Left renal cortex interstitium (tissue), 4 donors: ENCODE data around the gene PRRT4. TPM values are rescaled to one million over a fixed set of nuclear protein-coding genes. Genes with fewer than 3 reads are reported as not detected.

Source experiments
- DNase-seq, 4 donors: peaks; one replicate each; pipeline ENCODE4 v3.0.0-alpha.2; 2013; ENCODE audit warnings: low read depth in 4 of 4, low spot score in 2 of 4, missing footprints in 1 of 4
- polyA plus RNA-seq, 4 donors: library from polyadenylated mRNA; unstranded; fragments of 120-200 nt; gene quantifications; one replicate each; pipeline ENCODE4 v1.2.1, GENCODE V29; 2013; ENCODE audit not compliant: insufficient read length in 4 of 4

The PRRT4 gene
- polyA plus RNA-seq, 4 donors, result 0.73 to 1.2 (median 1.1) TPM

DNA sequence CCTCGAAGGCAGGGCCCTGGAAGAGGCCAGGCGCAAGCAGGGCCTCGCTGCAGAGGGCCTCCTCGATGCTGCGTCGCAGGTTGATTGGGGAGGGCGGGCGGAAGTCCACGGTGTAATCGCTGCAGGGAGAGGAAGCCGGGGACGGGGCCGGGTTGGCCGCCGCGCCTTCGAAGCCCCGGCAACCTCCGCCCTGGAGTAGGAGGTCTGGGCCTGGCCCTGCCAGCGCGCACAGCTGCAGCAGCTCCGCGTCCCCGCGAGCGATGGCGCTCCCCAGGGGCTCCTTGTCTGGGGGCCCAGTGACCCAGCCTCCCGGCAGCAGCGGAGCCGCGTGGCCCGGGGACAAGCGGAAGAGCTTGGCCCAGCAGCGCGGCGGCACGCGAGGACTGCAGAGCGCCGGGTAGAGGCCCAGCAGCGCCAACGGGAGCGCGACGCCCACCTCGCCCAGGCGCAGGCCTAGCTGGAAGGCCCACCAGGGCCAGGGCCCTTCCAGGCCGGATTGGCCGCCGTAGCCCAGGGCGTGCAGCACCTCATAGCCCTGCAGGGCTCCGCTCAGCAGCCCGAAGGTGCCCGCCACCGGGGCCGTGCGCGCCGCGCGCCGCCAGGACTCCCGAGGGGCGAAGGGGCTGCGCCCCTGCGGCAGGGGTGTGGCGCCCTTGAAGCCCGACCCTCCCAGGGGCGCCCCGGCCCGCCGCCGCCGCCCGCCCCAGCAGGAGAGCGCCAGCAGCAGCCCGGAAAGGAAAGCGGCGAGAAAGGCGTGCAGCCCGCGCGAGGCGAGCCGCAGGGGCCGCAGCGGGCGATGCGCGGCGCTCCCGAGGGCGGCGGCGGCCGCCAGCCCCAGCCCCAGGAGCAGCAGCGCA lies 10.0 kb downstream of the PRRT4 start:
- no peak for DNase-seq

DNA sequence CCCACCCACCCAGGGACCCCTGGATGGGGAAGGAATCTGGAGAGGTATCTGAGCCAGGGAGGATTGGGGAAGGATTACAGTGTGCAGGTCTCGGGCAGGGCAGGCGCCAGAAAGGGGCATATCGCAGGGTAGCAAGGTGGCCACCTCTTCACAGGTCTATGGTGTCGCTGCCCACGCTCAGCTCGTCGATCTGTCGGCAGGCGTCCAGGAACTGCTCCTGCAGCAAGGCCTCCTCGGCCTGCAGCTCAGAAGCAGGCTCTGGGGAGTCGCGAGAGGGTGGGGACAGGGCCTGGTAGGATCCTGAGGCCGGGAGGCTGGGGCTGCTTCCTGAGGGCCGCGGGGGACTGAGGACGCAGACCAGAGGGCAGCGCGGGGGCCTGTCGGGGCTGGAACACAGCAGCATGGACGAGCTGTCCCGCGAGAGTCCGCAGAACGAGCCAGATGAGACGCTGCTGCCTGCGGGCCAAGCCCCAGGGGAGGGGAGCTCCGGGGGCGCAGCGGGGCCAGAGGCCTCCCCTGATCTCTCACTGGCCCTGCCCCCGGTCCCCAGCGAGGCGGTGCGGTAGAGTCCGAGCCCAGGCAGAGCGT lies 10.7 kb downstream of the PRRT4 start:
- no peak for DNase-seq

DNA sequence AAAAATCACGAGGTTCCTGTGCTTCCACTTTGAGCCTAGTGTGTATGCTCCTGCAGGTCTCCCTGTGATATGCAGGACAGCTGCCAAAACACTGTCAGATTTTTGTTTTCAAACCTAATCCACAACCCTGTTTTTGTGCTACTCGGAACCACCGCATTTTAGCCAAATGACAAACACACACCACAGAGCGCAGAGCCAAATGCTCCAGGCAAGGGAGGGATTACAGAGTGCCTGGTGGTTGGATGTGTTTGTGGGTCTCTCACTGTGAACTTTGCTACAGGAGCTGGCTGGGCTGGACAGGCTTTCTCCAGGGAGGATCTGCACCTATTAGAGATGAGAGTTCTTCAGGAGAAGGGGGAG lies 12.0 kb downstream of the PRRT4 start:
- DNase-seq, result no peak

DNA sequence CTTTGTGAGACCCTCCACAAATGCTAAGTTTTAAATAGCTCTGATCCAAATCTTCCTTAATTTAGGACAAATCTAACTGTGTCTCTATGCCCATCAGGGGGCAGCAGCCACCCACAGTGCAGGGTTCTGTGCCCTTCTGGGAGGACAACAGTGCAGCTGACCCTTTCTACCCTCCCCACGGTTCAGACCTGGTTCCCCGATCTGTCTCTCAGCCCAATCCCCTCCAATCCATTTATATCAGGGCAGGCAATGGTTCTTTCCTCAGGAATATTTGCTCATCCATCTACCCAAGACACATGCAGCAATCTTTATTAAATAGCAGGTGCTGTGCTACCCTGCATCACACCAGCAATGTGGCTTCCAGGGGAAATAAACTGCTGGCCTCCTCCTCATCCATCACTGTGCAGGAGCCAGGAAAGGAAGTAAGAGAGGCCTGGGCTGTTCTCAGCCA lies 13.8 kb downstream of the PRRT4 start:
- no peak for DNase-seq

DNA sequence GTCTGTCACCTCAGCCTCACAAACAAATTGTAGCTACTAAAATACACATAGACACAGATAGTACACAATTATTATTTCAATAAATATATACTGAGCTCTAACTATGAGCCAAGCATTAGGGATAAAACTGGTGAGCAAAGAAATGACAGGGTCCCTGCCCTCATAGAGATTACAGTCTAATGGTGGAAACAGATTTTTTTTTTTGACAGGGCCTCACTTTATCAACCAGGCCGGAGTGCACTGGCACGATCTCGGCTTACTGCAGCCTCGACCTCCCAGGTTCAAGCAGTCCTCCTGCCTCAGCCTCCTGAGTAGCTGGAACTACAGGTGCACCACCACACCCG lies 17.1 kb downstream of the PRRT4 start:
- DNase-seq, result no peak

DNA sequence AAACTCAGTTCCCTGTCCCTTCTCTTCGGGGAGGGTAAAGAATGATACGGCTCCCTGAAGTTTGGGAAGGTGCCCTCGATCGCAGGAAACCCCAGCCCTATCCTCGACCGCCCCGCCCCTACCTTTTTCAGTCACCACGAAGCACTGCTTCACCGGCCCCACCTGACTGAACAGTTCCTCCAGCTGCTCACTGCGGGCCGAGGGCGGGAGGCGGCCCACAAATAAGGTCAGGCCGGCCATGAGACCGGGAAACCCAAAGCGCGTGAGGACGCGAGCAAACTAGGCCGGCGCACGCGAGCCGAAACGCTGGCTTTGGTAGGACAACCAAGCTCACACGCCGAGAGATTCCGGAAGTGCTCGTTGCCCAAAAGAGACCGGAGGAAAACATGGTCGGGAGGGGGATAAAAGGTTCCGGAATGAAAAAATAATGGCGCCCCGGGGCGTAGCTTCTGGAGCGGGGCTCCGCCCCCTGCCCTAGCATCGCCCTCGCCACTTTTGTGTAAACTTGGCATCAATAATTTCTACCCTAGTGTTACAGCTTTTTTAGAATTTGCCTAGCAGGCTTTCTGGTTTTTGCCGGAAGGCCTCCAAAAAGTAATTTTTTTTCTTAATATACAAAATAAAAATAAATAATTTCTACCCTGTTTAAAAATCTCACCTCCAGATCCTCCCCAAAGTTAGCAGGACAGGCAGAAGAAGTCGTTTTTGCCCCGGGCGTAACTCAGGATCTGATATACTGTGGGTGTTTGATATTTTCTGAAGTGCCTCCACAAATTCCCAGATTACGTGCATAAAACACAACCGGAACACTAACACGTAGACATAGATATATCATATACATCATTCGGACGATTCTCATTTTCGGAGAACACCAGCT lies 17.7 kb downstream of the PRRT4 start, which contains the start of gene RBM28:
TSS of gene RBM28 (minus strand) at position 355 of the 877 bp plus-strand sequence. CDS start at position 240, 115 bp downstream.
- DNase-seq, result peak; percentile 72 to 94 (median 80)

DNA sequence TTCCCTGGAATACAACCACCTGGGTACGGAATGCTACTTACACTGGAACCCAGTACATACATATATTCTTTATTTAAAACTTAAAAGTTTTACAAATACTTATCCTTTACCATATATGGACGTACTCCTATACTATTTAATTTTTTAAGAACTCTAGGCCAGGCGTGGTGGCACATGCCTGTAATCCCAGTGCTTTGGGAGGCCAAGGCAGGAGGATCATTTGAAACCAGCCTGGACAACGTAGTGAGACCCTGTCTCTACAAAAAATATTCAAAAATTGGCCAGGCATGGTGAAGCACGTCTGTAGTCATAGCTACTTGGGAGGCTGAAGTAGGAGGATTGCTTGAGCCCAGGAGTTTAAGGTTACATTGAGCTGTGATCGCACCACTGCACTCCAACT lies 19.8 kb downstream of the PRRT4 start:
- DNase-seq, result no peak

DNA sequence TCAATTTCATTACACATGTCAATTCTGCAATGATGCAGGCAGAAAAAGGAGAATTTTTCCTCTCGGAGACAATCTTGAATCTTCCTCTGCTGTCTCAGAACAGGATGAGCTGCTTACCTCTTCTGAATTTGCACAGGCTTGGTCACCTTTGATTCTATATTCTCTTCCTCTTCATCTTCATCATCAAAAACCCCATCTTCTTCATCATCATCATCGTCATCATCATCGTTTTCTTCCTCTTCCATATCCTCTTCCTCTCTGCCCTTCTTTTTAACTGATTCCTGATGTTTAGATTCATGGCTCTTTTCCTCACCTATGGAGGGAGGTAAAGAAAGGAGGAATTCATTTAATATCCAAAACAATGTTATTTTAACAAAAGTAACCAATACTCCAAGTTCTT lies 25.8 kb downstream of the PRRT4 start:
- DNase-seq, result no peak

DNA sequence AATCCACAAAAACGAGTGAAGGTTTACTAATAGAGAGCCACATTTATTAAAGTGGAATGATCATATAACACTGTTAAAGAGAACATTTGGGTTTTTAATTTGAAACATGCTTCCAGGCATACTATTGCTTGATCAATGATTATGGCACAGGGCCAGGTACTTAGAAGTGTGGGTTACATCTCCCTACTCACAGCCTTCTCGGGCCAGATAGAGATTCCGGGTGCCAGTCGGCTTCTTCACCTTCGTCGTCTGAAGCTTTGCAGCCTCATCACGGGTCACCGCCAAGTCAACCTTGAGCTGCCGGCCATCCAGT lies 37.2 kb downstream of the PRRT4 start:
- no peak for DNase-seq

DNA sequence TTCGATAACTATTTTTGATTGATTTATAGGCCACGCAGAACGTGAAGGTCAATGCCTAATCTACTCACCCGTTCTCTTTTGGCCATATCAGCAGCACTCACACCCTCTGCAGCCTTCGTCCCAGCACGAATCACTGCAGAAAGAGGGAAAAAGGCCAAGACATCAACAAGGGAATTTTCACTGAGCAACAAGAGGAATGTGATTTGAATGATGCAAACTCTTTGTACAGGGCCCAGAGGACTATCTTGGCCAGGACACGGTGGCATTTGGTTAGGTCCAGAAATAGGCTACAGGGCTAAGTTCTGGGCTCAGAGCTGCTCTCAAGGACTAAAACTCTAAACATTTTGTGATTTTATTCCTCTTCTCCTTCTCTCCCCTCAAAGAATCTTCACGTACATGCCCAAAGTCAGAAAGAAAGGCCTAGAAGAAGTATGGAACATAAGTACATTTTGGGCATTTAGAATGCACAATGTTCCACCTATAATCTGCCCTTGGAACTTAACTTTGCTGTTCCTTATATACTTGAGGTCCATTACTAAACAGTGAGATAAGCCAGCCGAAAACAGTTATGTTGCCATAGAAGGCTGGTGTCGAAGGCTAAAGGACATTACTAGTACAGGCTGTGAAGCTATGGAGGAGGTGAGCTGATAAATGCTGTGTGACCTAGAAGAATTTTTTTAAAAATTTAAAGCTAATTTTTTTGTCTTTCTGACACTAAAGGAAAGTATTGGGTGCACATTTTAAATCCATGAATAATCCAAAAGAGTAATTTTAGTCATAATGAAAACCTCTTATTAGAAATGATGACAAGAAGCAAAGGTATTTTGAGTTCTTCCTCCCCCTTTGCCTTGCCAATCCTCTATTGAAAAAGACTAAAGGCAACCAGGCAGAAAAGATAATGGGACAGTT lies 37.8 kb downstream of the PRRT4 start:
- no peak for DNase-seq

DNA sequence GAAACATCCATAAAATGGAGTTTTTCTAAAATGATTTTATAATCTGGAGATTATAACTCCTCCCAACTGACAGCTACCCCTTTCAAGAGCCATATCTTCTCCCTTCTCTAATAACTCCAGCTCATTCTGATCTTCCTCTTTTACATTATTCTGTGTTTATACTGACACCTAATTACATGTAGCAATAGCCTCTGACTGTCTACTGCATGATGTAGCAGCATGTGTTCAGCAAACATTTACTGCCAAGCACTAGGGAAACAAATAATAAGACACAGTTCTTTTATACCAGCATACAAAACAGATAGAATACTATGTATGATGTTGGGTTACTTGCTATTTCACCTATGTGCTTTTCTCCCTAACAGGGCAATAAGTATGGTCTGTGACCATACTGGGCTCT lies 38.5 kb downstream of the PRRT4 start:
- DNase-seq, result no peak

DNA sequence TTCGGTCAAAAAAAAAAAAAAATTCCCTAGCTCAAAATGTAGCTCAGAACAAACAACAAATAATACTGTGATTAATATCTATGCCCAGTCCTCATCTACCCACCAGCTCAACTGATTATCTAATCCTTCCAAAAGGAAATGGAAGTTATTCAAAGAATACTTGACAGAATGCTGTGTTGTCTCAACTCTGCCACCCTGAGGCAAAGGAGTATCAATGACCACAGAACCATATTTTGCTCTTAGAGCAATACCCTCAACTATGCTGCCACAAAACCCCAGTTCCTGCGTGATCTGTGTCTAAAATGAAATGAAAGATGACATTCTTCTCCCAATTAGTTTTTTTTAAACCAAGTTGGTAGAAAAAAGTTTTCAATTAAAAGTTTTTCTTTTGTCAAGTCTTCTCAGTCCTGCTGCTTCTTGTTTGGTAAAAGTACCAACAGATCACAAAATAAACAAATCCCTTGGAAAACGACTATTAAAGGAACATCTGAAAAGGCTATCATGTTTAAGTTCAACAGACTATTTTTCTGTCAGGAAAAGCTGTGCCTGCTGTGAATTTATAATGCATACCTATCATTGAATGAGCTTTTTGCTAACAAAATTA lies 39.3 kb downstream of the PRRT4 start:
- DNase-seq, result no peak

DNA sequence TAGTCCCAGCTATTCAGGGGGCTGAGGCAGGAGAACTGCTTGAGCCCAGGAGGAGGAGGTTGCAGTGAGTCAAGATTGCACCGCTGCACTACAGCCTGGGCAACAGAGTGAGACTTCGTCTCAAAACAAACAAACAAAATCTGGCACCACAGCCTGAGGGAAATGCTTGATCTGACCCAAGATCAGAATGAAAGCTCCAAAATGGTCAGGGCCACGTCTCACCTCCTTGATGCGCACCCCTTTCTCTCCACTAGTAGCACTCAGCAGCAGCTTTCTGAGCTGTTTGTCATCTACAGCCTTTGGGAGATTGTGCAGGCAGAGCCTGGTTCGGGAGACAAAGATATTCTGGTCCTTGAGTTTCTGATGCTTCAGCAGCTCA lies 40.5 kb downstream of the PRRT4 start:
- DNase-seq, result no peak

DNA sequence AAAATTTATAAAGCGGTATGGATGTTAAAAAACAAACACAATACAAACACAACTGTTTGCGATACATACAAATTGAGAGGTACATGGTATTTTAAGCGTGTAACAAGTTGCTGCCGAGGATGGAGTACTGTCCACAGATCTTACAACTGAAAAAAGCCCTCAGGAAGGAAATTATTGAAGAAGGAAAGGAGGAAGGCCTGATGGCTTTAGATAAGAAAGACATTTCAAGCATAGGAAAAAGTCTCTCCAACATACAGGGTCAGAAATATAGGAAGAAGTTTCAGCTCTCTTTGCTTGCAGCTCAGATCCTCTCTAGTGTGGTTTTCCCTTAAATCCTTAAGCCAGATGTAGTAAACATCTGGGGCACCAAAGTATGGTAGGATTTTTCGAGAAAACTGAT lies 42.8 kb downstream of the PRRT4 start:
- DNase-seq, result no peak

DNA sequence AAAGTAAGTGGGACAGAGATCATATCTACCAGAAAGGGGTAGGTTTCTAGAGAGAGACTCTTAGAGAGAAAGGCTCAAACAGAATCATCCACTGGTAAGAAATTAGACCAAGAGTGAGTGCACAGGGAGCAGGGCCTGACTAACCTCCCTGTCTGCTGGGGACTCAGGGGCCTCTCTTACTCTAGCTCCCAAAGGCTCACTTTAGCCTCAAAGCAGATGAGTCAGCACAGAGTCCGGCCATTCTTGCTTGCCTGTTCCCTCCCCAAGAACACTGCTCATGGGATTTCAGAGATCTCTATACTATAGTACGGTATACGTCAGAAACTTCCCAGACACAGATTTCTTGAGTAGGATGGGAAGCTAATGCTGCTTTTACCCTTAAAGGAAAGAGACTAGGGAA lies 50.5 kb downstream of the PRRT4 start:
- no peak for DNase-seq

DNA sequence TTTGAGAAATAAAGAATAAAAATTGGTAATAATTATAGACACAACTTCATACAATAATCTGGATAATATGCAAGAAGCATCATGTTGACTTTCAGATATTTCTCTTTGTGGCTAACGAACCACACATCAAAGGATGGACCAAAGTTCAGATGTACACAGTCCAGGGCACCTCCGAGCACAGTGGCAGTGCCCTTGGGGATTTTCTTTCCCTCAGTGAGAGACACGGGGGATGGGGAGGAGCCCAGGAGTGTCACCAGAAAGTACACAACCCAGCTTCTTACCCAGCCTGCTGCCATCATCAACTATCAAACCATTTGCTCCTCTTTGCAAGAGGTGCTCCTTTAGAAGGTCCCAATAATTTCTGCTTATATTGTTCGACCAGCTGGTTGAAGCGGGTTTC lies 51.0 kb downstream of the PRRT4 start:
- no peak for DNase-seq

DNA sequence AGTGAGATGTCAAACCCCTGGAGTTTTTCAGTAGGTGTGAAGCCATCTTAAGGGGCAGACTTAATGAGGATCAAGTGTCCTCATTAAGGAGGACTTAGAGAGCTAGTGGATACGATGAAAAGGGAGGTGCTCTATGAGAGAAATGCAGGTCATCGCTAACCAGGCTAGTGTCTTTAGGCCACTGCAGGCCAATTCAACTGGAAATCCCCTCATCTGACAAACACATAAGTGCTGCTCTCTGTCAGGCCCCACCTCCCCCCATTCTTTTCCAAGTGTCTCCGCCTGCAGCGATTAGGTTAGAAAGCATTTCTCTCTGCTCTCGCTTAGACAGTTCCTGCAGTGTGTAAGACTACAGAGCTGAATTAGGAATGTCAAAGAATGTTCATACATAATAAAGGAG lies 51.5 kb downstream of the PRRT4 start:
- no peak for DNase-seq

DNA sequence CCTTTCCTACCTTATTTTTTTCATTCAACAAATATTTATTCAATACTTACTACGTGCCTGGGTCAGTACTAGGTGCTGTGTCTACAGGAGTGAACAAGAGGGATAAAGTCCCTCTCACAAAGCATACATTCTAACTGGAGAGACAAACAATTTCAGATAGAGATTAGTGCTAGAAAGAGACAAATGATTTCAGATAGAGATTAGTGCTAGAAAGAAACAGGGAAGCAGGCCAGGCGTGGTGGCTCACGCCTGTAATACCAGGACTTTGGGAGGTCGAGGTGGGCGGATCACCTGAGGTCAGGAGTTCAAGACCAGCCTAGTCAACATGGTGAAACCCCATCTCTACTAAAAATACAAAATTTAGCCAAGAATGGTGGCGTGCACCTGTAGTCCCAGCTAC lies 52.4 kb downstream of the PRRT4 start:
- no peak for DNase-seq

DNA sequence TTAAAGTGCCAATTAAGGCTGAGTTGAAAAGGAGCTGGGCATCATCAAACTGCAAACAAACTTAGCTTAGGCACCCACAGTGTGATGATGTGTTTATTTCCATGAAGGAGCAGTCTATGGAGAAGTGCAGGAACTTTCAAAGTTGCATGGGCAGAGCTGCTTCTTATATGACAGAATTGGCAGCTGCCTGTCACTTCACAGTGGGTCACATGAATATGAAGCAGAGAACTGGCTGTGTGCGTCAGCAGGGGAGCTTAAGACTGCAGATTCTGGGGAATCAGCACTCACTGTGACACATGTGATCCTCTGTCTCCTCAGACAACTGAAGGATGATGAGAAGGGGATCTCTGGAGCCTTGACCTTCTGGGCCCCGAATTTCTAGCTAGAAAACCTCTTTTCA lies 54.4 kb downstream of the PRRT4 start:
- no peak for DNase-seq

DNA sequence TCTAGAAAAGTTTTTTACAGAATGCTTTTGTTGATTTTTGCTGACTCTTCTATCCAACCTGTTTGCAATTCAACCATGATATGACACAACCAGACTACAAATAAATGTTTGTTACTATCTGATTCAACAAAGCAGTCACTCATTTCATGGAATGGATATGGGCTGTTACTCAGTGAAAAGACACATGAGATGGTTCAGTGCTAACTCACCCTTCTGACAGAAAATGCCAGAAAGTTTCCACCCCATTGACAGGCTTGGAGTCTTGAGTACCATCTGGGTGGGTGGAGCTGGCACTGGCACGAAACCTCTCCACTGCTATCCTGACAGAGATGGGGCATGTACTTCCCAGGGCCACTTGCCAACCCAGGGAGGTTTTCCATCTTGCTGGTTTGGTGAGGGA lies 57.3 kb downstream of the PRRT4 start:
- no peak for DNase-seq
